Spleen (tissue), 7 donors: ENCODE results near the gene KLC4.

Experiments
- CTCF ChIP-seq, 11 experiments: fragments of 200-600 bp in 7 of 11; fragments of 450-650 bp in 4 of 11; sonication (generic) in 4 of 11; IDR thresholded peaks in 8 of 11; conservative IDR thresholded peaks in 3 of 11; 1 replicate in 7 of 11; 2 replicates in 4 of 11; pipeline versions ENCODE4 v1.4.0 to v1.8.0; 2016 to 2021; ENCODE audit warnings: antibody characterized with exemption in 11 of 11, inconsistent platforms in 4 of 11, mild to moderate bottlenecking in 1 of 11
- POLR2A ChIP-seq, 3 donors: fragments of 450-650 bp; IDR thresholded peaks; one replicate each; pipeline ENCODE4 v1.5.1; 2017; ENCODE audit warnings: antibody characterized with exemption in 3 of 3, mild to moderate bottlenecking in 1 of 3
- POLR2AphosphoS5 ChIP-seq, 3 donors: sonication (generic); formaldehyde crosslinking; IDR thresholded peaks; one replicate each; pipeline ENCODE4 v1.5.1; 2017; ENCODE audit warnings: antibody characterized with exemption in 3 of 3
- donor health status: DM: no; HTN: no; CAD: no; lungs with moderate emphysema.
- donor health status: DM: no; HTN: no; CAD: no.
- donor health status: DM: no; HTN: no; CAD: no.

- no peak for TF ChIP-seq CTCF (IDR thresholded peaks at IDR 0.05 in 8 of 11, conservative IDR thresholded peaks at IDR 0.05 in 3 of 11)
- no peak for TF ChIP-seq POLR2A (IDR thresholded peaks at IDR 0.05)
- no peak for TF ChIP-seq POLR2AphosphoS5 (IDR thresholded peaks at IDR 0.05)
These were observed 30.3 kb upstream of the KLC4 start for GRCh38 chr6:43029120-43029519.
